ENCODE measurements around the gene STPG3.

DNA sequence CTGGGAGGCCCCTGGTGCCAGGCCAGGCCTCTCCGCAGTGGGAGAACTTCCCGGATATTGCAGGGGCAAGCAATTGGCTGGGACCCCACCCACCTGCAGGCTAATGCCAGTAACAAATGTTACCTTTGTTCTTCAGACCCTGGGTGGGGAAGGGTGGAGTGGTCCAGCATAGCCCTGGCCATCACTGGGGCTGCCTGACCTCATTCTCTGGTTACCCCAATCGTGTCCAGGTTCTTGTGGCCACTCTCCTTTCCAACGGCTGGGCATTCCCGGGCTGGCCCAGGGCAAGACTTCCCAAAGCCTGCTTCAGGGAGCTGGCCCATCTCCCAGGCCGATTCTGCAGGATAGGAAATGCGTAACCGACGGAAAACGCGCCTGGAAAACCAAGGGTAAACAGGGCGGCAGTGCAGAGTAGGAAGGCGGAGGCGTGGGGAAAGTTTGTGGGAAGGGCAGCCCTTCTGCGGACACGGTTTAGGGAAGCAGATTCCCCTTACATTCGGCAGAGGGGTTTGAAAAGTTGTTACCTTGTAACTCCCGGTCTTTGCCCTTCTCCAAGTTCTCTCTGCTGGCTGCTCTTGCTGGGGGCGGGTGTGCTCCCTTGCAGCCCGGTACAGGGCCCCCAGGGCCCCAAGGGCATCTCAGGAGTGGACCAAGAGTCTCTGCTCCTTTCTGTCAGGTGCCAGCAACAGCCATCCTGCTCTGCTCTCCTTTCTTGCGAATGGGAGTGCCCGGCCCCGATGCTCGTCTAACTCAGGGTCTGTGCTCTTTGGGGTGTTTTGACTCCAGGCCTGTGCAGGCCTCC, 47.5 kb downstream of the STPG3 start:
- TF ChIP-seq, protein P1, sequence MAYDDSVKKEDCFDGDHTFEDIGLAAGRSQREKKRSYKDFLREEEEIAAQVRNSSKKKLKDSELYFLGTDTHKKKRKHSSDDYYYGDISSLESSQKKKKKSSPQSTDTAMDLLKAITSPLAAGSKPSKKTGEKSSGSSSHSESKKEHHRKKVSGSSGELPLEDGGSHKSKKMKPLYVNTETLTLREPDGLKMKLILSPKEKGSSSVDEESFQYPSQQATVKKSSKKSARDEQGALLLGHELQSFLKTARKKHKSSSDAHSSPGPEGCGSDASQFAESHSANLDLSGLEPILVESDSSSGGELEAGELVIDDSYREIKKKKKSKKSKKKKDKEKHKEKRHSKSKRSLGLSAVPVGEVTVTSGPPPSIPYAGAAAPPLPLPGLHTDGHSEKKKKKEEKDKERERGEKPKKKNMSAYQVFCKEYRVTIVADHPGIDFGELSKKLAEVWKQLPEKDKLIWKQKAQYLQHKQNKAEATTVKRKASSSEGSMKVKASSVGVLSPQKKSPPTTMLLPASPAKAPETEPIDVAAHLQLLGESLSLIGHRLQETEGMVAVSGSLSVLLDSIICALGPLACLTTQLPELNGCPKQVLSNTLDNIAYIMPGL (CRISPR knock-in tag; IDR thresholded peaks at IDR 0.05) = no peak
- no peak for TF ChIP-seq THRAP3 (IDR thresholded peaks at IDR 0.05; ENCODE audit: borderline replicate concordance)
- no peak for TF ChIP-seq CEBPB (tag; IDR thresholded peaks at IDR 0.05)
- TF ChIP-seq SOX6 (IDR thresholded peaks at IDR 0.05) = no peak
- no peak for TF ChIP-seq EZH2 (IDR thresholded peaks at IDR 0.05; ENCODE audit: borderline replicate concordance, low read depth, low read length)
- no peak for TF ChIP-seq JUN (IDR thresholded peaks at IDR 0.05; ENCODE audit: borderline replicate concordance, low read depth, low read length)
- no peak for TF ChIP-seq JUN (CRISPR knock-in tag; IDR thresholded peaks at IDR 0.05; ENCODE audit: borderline replicate concordance)
